HG02588 (cell line): ENCODE measurements around the gene RBMS1.

Experiments used
- ATAC-seq: cut with Tn5 transposase; IDR thresholded peaks from one replicate; pipeline ENCODE4 v1.9.1; 2021; ENCODE audit warnings: mild to moderate bottlenecking, moderate library complexity; ENCODE audit not compliant: unreplicated experiment

RBMS1 gene

GRCh38 chr2:160238392-160238791 lies 255.2 kb downstream of the RBMS1 start:
- ATAC-seq = no peak

- ATAC-seq = no peak
Measured at GRCh38 chr2:160232905-160233475, 260.6 kb downstream of the RBMS1 start.

- ATAC-seq = no peak
Measured at GRCh38 chr2:160229591-160229990, 264.0 kb downstream of the RBMS1 start.

- no peak for ATAC-seq
Measured at GRCh38 chr2:160228141-160228917, 265.3 kb downstream of the RBMS1 start.

- ATAC-seq = no peak
Measured at GRCh38 chr2:160227293-160227915, 266.2 kb downstream of the RBMS1 start.

GRCh38 chr2:160226367-160226766 lies 267.2 kb downstream of the RBMS1 start:
- ATAC-seq = no peak

- no peak for ATAC-seq
Measured at GRCh38 chr2:160225722-160226121, 267.9 kb downstream of the RBMS1 start.

DNA sequence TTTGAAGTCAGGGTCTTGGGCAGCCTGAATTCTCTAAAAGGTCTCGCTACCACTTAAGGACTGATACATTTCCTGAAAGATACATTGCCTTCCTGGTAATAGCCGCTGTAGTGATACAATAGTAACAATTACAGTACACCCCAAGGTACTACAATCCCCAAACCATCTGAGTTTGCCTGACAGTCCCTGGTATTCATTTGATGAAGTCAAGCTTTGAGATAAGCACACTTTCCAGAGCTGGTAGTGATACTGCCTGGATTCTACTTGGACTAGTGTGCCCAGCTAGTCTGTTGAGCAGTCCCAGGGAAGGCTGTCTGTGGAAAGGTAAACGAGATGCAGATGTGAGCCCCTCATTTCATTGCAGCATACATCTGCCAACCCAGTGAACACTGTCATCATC lies 269.1 kb downstream of the RBMS1 start:
- peak; percentile 18 for ATAC-seq

GRCh38 chr2:160224060-160224459 lies 269.5 kb downstream of the RBMS1 start:
- ATAC-seq = peak; percentile 94

- ATAC-seq = no peak
Measured at GRCh38 chr2:160223560-160223959, 270.0 kb downstream of the RBMS1 start.

GRCh38 chr2:160222546-160223283 lies 270.9 kb downstream of the RBMS1 start:
- no peak for ATAC-seq
